H7 (cell line): ENCODE data around the gene SETBP1. TPM values are rescaled to one million over a fixed set of nuclear protein-coding genes. Genes with fewer than 3 reads are reported as not detected.
A peak's percentile ranks its signal among the peaks of the same experiment; 100 is the strongest.

ENCODE experiments used
- DNase-seq: peaks from one replicate; pipeline ENCODE4 v3.0.0; 2012
- H3K27me3 ChIP-seq: 2 replicates; pipeline ENCODE4 v1.6.0; 2011; ENCODE audit warnings: mild to moderate bottlenecking, low read length; ENCODE audit not compliant: control insufficient read depth, insufficient read depth
- H3K36me3 ChIP-seq: replicated peaks from 2 replicates; pipeline ENCODE4 v1.5.1; 2011; ENCODE audit warnings: low read length; ENCODE audit not compliant: control insufficient read depth, insufficient read depth
- H3K4me3 ChIP-seq: 2 replicates; pipeline ENCODE4 v1.5.1; 2011; ENCODE audit warnings: low read depth, mild to moderate bottlenecking, control low read depth, low read length, moderate library complexity; ENCODE audit not compliant: insufficient read depth
- total RNA-seq: library from RNA; depleted of rRNA; stranded (reverse); fragments of >200 nt; shearing (Covaris generic); gene quantifications from 2 replicates; pipeline ENCODE4 v1.2.3, GENCODE V29; 2014

The SETBP1 gene
- total RNA-seq, 1 experiment from 2014 or later: 1.8 TPM

DNA sequence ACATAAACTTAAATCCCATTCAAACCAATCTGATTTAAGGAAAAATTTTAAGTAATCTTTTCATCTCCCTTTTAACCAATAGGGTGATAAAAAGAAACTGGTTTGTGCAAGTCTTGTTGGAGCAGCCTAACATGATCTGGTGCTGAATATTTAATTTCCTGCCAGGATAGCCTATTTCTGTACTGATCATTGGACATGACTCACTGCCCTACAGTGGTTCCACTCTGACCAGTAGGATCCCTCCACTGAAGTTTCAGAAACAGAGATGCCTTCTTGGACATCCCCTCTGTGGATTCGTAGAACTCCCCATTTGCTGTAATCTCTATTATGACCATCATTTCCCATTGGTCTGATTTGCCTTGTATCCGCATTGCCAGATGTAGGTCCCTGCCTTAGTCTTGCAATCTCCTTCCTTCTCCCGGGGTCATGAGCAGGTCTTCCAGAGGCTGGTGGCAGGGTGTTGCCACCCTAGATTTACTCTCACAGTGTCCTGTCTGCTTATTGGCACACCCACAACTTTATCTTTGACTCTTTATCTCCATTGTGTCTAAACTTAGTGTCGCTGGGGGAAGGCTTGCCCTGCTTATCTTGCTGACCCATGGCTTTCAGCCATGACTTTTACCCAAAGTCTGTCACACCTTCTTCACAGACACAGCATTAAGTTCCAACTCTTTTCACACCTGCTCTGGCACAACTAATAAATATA lies 12.3 kb upstream of the SETBP1 start:
- DNase-seq: no peak
- no peaks in the 10 kb centered on the region for H3K36me3 ChIP-seq
- H3K4me3 ChIP-seq: no peak overlapping the region
- no peaks in the 10 kb centered on the region for H3K27me3 ChIP-seq

GRCh38 chr18:44671914-44672313 lies 8.8 kb upstream of the SETBP1 start:
- Histone ChIP-seq H3K27me3 (no peaks in the 10 kb centered on the region), H3K4me3 (no peak overlapping the region), H3K36me3 (no peaks in the 10 kb centered on the region)
- no peak for DNase-seq

- Histone ChIP-seq H3K27me3 (no peaks in the 10 kb centered on the region), H3K36me3 (no peaks in the 10 kb centered on the region), H3K4me3 (no peak overlapping the region)
- no peak for DNase-seq
Observed at GRCh38 chr18:44672506-44672905, 8.2 kb upstream of the SETBP1 start.

- Histone ChIP-seq H3K27me3 (no peaks in the 10 kb centered on the region), H3K4me3 (no peak overlapping the region), H3K36me3 (no peaks in the 10 kb centered on the region)
- no peak for DNase-seq
Observed at GRCh38 chr18:44673256-44673880, 7.3 kb upstream of the SETBP1 start.

- no peak for DNase-seq
- Histone ChIP-seq H3K27me3 (peaks cover 12% of the 10 kb centered on the region), H3K4me3 (no peak overlapping the region), H3K36me3 (no peaks in the 10 kb centered on the region)
Observed at GRCh38 chr18:44677933-44678332, 2.8 kb upstream of the SETBP1 start.

DNA sequence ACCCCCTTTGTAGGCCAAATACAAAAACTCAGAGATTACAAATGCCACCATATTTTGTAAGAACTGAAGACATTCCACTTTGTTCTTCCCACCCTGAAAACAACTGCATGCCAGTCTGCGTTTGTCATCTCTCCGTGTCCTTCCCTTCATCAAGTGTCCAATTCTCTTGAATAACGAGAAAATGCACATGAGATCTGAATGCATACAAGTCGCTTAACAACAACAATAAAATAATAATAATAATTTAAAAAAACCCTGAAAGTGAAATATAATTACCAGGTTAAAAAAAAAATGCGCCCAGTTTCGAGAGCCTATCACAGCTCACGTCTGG lies 2.0 kb upstream of the SETBP1 start:
- no peak for DNase-seq
- peaks cover 12% of the 10 kb centered on the region for H3K27me3 ChIP-seq
- H3K4me3 ChIP-seq: no peak overlapping the region
- no peaks in the 10 kb centered on the region for H3K36me3 ChIP-seq

- DNase-seq: peak; percentile 88
- peak overlapping the region; percentile 80 for H3K4me3 ChIP-seq
- H3K36me3 ChIP-seq: no peaks in the 10 kb centered on the region
- H3K27me3 ChIP-seq: peaks cover 12% of the 10 kb centered on the region
Observed at GRCh38 chr18:44679056-44679913, 1.4 kb upstream of the SETBP1 start.

- H3K36me3 ChIP-seq: no peaks in the 10 kb centered on the region
- H3K4me3 ChIP-seq: peak overlapping the region; percentile 80
- peak; percentile 79 for DNase-seq
- peaks cover 12% of the 10 kb centered on the region for H3K27me3 ChIP-seq
Observed at GRCh38 chr18:44679914-44680272, 795 bp upstream of the SETBP1 start.

GRCh38 chr18:44681076-44681970 lies 635 bp downstream of the SETBP1 start:
- peak overlapping the region; percentile 42 for H3K4me3 ChIP-seq

DNA sequence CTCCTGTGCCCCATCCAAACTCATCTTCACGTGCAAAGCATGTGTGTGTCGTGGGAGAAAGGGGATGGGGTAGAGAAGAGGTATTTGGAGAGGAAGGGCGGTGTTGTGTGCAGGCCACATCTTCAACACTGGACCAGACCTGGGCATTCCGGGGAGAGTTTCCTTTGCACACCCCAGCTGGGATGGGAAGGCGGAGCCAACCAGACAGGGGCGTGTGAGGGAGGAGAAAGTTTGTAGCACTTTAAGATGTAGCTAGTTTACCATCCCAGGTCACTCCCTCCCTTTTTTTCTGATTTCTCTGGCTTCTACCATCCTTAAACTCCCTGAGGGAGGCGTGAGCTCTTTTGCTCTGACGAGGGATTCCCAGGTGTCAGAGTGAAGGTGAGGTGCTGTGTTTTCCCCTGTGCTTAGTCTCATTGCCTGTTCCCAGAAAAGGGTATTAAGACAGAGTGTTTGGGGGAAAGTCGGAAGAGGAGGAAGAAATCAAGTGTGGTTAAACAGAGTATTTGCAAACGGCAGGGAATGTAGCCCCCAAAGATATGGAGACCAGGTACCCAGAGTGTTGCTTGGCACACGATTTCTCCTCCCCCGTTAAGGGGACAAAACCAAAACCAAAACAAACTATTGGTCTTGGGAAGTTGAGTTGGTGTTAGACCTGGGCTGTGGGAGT lies 1.6 kb downstream of the SETBP1 start:
- H3K36me3 ChIP-seq: no peaks in the 10 kb centered on the region
- DNase-seq: peak; percentile 62
- H3K27me3 ChIP-seq: peaks cover 12% of the 10 kb centered on the region
- peak overlapping the region; percentile 48 for H3K4me3 ChIP-seq

More at GRCh38 chr18:44681076-44681970, 635 bp downstream of the SETBP1 start:
- H3K27me3 ChIP-seq: peaks cover 12% of the 10 kb centered on the region
- H3K36me3 ChIP-seq: no peaks in the 10 kb centered on the region
- no peak for DNase-seq

- Histone ChIP-seq H3K36me3 (no peaks in the 10 kb centered on the region), H3K4me3 (peak overlapping the region; percentile 48), H3K27me3 (peaks cover 12% of the 10 kb centered on the region)
- DNase-seq: peak; percentile 66
Observed at GRCh38 chr18:44682871-44683221, 2.2 kb downstream of the SETBP1 start.

DNA sequence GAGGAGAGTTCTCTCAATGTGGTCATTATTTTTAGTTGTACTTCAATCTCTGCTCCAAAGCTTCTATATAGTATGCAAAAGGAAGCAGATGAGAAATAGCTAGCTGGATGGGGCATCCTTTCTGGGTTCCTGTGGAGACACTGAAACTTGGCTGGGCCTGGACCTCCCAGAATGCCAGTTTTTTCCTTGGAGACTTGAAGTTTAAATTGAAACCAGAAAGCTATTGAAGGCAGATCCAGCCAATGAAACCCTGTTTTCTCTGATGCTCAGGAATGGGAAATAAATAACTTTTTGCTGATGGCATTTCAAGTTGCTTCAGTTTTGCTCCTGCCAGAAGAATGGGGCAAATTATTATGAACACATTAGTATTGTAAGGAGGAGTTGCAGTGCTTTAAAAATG lies 2.9 kb downstream of the SETBP1 start:
- no peak overlapping the region for H3K4me3 ChIP-seq
- DNase-seq: no peak
- H3K36me3 ChIP-seq: no peaks in the 10 kb centered on the region
- peaks cover 12% of the 10 kb centered on the region for H3K27me3 ChIP-seq

DNA sequence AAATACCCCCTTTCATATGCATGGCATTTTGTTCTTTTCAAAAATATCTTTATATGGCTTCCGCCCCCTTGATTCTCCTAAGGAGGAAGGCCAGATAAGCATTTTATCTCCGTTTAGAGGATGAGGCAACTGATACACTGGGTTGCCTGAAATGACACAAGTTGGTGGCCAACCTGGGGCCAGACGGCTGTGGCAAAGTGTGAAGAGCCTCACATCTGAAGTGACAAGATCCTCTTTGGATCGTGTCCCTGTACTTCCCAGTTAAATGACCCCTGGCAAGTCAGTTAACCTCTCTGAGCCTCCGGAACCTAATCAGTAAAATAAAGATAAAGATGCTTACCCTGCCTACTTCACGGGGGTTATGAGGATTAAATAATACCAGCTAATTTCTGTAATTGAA lies 4.6 kb downstream of the SETBP1 start:
- DNase-seq: no peak
- Histone ChIP-seq H3K36me3 (no peaks in the 10 kb centered on the region), H3K27me3 (peaks cover 12% of the 10 kb centered on the region), H3K4me3 (no peak overlapping the region)

GRCh38 chr18:44686156-44686555 lies 5.5 kb downstream of the SETBP1 start:
- H3K27me3 ChIP-seq: peaks cover 8% of the 10 kb centered on the region
- no peaks in the 10 kb centered on the region for H3K36me3 ChIP-seq
- no peak overlapping the region for H3K4me3 ChIP-seq
- DNase-seq: no peak
